GM21825 (cell line): ENCODE measurements around the gene HIP1.
"Not testable (repeated sequence)": the region's sequence is repeated elsewhere in the genome, so short reads cannot be mapped to it uniquely, and the experiment has no call there.

Source experiments
- ATAC-seq: cut with Tn5 transposase; IDR thresholded peaks from one replicate; pipeline ENCODE4 v1.9.1; 2021; ENCODE audit warnings: mild to moderate bottlenecking, moderate library complexity; ENCODE audit not compliant: unreplicated experiment

The HIP1 gene

GRCh38 chr7:75739796-75740672 lies 1.3 kb upstream of the HIP1 start:
- ATAC-seq: no peak

- peak; percentile 88 for ATAC-seq
Observed at GRCh38 chr7:75738975-75739795, 444 bp upstream of the HIP1 start.

DNA sequence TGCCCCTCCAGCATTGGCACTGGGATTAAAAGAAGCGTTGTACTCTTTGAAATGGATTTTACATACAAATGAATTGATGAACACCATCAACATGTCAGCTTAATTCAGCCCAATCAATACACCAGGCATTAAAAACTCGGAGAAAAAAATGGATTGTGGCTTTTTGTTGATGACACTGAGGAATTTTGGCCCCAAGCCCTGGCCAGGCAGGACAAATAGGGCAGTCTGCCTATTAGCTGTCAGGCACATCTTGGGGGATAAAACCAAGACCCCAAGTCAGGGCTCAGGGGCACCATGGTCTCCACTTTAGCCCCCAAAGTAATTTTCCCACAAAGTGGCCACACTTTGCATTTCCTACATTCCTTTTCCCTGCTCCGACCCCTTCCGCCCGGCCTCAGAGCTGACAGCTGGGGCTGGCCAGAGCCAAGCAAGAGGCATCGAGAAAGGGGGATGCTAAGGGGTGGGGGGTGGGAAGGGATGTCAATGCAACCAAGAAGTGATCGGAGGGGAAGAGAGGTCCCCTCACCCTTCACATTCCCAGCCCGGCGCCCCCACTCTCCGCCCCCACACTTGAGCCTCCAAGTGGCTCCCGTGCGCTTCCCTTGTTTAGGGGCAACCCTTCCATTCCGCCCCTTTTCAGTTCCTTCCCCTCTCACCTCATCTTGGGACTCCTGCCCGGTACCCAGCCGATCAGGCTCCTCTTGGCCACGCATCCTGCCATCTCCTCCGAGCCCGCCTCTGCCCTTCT lies 711 bp downstream of the HIP1 start:
- no peak for ATAC-seq

GRCh38 chr7:75735581-75736350 lies 3.0 kb downstream of the HIP1 start:
- no peak for ATAC-seq

- no peak for ATAC-seq
Observed at GRCh38 chr7:75734586-75735458, 3.9 kb downstream of the HIP1 start.

DNA sequence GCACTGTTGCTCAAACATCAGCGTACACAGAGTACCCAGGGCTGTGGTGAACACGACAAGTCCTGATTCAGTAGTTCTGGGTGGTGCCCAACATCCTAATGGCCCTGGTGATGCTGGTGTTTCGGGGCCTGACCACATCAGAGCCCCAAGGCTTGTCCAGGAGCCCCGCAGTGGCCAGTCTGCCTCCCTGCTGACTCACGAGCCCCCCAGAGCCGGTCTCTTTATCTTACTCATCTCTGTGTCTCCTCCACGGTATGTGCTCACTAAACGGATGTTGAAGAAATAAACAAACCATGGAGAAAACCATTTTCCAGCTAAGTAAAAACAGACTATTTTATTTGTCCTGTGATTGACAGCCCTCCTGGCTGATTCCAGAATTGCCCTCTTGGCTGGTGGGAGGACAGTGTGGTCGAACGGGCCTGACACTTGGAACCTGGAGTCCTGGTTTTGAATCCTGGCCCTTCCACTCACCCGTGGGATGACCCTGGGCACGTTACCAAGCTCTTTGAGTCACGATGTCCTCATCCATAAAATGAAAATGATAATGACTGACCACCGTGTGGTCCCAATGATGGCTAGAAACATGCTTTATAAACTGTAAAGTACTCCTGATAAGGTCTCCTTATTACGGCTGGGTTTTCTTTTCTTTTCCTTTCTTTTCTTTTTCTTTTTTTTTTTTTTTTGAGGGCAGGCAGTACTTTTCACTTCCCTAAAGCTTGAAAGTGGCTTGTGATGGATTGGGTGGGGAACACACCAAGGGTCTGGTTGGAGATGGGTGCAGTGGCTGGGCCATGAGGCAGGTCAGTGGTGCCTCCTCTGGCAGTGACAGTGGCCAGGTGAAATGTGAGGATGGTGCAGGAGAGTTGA lies 5.7 kb downstream of the HIP1 start:
- ATAC-seq: no peak

GRCh38 chr7:75732016-75732521 lies 6.7 kb downstream of the HIP1 start:
- no peak for ATAC-seq

DNA sequence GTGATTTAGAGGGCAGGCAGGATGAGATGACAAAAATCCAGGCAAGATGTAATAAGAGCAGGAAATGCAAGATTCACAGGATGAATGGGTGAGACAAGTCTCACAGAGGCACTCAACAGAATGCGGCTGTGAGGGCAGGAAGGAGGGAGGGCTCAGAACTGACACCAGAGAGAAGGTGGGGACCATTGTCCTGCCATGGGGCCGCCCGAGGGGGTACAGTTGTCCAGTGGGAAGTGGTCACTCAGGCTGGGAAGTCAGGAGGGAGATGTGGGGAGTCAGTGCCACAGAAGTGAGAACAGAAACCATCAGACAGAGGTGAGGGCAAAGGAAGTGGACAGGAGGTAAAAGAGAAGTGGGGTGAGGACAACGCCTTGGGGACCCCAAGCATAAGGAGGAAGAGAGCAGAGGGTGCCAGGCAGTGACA lies 8.9 kb downstream of the HIP1 start:
- no peak for ATAC-seq

- no peak for ATAC-seq
Observed at GRCh38 chr7:75727881-75728593, 10.7 kb downstream of the HIP1 start.

DNA sequence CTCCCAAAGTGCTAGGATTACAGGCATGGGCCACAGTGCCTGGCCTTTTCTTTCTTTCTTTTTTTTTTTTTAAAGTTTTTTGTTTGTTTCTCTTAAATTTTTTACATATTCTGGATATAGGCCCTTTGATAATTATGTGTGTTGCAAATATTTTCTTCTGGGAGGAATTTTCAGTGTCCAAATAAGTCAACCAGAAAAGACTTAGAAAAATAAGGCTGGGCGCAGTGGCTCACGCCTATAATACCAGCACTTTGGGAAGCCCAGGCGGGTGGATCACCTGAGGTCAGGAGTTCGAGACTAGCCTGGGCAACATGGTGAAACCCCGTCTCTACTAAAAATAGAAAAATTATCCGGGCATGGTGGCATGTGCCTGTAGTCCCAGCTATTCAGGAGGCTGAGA lies 11.4 kb downstream of the HIP1 start:
- not testable (repeated sequence) for ATAC-seq

GRCh38 chr7:75725306-75725705 lies 13.4 kb downstream of the HIP1 start:
- no peak for ATAC-seq

- ATAC-seq: no peak
Observed at GRCh38 chr7:75723444-75723843, 15.3 kb downstream of the HIP1 start.

GRCh38 chr7:75722373-75722772 lies 16.4 kb downstream of the HIP1 start:
- no peak for ATAC-seq

- ATAC-seq: not testable (repeated sequence)
Observed at GRCh38 chr7:75721922-75722321, 16.8 kb downstream of the HIP1 start.

GRCh38 chr7:75721426-75721825 lies 17.3 kb downstream of the HIP1 start:
- ATAC-seq: no peak

GRCh38 chr7:75719626-75720025 lies 19.1 kb downstream of the HIP1 start:
- no peak for ATAC-seq

- ATAC-seq: no peak
Observed at GRCh38 chr7:75718390-75719031, 20.2 kb downstream of the HIP1 start.
